NCI-H128 (cell line): ENCODE measurements around the gene HDLBP.

Experiments used
- DNase-seq: peaks from one replicate; lab custom pipeline; 2025; ENCODE audit not compliant: unreplicated experiment; lab: John Stamatoyannopoulos, UW

The HDLBP gene, protein sequence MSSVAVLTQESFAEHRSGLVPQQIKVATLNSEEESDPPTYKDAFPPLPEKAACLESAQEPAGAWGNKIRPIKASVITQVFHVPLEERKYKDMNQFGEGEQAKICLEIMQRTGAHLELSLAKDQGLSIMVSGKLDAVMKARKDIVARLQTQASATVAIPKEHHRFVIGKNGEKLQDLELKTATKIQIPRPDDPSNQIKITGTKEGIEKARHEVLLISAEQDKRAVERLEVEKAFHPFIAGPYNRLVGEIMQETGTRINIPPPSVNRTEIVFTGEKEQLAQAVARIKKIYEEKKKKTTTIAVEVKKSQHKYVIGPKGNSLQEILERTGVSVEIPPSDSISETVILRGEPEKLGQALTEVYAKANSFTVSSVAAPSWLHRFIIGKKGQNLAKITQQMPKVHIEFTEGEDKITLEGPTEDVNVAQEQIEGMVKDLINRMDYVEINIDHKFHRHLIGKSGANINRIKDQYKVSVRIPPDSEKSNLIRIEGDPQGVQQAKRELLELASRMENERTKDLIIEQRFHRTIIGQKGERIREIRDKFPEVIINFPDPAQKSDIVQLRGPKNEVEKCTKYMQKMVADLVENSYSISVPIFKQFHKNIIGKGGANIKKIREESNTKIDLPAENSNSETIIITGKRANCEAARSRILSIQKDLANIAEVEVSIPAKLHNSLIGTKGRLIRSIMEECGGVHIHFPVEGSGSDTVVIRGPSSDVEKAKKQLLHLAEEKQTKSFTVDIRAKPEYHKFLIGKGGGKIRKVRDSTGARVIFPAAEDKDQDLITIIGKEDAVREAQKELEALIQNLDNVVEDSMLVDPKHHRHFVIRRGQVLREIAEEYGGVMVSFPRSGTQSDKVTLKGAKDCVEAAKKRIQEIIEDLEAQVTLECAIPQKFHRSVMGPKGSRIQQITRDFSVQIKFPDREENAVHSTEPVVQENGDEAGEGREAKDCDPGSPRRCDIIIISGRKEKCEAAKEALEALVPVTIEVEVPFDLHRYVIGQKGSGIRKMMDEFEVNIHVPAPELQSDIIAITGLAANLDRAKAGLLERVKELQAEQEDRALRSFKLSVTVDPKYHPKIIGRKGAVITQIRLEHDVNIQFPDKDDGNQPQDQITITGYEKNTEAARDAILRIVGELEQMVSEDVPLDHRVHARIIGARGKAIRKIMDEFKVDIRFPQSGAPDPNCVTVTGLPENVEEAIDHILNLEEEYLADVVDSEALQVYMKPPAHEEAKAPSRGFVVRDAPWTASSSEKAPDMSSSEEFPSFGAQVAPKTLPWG (N-terminal part only)

GRCh38 chr2:241315093-241315878 is at the start of gene HDLBP:
Gene HDLBP (minus strand): TSS chr2:241315672. CDS start chr2:241266869, 48,803 bp downstream.
- peak; percentile 90 for DNase-seq

GRCh38 chr2:241364781-241365180 is 49.3 kb upstream of the HDLBP start:
- no peak for DNase-seq

- DNase-seq = no peak
Measured at GRCh38 chr2:241363426-241363825, 48.0 kb upstream of the HDLBP start.

- DNase-seq = no peak
Measured at GRCh38 chr2:241359481-241360045, 44.1 kb upstream of the HDLBP start.

GRCh38 chr2:241358470-241358869 is 43.0 kb upstream of the HDLBP start:
- DNase-seq = no peak

- DNase-seq = no peak
Measured at GRCh38 chr2:241357531-241357930, 42.1 kb upstream of the HDLBP start.

GRCh38 chr2:241356871-241357260 is 41.4 kb upstream of the HDLBP start:
- DNase-seq = no peak

GRCh38 chr2:241355983-241356870 is 40.8 kb upstream of the HDLBP start, which contains the start of gene FARP2:
Gene FARP2 (plus strand): TSS chr2:241356285. CDS start chr2:241373108, 16,823 bp downstream.
- peak; percentile 91 for DNase-seq

DNA sequence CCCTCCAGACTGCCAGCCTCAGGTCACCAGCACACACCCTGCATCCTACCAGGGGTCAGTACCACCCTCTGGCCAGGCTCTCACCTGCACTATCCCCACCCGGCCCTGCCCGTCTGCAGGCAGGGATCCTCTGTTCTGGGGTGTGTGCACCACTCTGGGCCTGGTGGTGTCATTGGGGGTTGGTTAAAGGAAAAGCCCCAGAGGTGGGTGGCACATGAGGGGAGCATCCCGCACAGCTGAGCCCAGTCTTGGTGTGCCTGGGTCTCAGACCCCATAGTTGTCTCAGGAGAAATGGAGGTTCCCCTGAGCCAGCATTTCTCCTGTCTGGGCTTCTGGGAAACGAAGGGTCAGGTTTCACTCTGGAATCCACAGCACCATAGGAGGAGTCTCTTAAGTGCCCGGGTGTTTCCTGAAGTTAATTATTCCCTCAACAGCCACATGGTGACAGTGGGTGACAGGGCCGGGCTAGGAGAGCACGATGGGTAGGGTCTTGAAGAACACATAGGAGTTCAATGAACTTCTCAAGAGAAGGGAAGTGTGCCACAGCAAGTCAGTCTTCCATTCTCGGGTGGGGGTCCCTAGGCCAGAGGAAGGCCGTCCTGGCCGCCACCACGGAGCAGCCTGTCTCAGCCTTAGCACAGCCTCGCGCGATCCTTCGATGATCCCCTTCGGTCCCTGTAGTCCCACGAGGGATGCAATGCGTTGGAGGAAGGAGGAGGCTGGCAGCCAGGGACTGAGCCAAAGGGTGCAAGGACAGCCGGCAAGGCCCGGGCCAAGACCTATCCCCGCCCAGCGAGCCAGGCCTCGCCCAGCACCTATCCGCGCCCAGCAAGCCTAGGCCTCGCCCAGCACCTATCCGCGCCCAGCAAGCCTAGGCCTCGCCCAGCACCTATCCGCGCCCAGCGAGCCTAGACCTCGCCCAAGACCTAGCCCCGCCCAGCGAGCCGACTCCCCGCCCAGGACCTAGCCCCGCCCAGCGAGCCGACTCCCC is 39.5 kb upstream of the HDLBP start:
- DNase-seq = no peak

GRCh38 chr2:241352227-241352626 is 36.8 kb upstream of the HDLBP start:
- no peak for DNase-seq

DNA sequence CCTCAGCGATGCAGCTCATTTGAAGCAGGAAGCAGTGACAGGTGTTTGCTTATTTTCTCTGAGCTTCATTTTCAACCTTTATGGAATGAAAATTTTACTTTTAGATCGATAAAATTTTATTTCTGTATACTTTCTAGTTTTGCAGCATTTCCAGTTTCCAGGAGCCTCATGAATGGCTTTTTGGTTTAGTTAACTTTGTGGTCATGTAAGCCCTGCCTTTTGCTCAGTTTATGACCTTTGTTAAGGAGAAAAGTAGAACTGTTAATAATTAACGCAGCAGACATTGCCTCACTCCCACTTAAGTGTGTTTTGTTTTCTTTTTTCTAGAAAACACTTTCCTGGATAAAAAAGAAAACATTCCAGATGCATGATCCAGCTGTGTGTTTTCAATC is 36.2 kb upstream of the HDLBP start:
- no peak for DNase-seq

GRCh38 chr2:241350878-241351639 is 35.6 kb upstream of the HDLBP start:
- DNase-seq = no peak

- no peak for DNase-seq
Measured at GRCh38 chr2:241350530-241350877, 35.0 kb upstream of the HDLBP start.

- DNase-seq = no peak
Measured at GRCh38 chr2:241349941-241350340, 34.5 kb upstream of the HDLBP start.

DNA sequence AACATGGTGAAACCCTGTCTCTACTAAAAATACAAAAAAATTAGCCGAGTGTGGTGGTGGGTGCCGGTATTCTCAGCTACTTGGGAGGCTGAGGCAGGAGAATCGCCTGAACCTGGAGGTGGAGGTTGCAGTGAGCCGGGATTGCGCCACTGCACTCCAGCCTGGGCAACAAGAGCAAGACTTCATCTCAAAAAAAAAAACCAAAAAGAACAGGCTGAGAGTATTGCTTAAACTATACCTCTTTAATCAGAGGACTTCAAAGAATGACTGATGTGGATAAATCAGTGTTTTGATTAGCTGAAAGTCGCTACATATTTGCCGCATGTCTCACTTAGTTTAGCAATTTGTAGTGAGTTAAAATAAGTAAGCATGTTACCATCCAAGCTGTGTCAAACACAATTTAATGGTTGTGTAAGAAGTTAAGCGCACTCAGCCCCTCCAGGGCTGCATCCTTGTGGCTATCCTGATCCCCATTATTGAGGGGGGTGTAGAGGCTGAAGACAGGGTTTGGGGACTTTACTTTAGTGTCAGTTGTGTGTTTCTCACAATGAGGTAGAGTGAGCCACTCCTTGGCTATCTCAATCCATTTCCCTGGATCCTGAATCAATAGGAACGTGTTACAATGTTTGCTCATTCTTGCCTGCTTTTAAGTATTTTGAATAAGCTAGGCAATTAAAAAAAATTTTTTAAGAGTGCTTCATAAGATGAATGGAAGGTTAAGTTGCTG is 29.6 kb upstream of the HDLBP start:
- DNase-seq = no peak

GRCh38 chr2:241340631-241341163 is 25.2 kb upstream of the HDLBP start:
- no peak for DNase-seq
